GM21737 (cell line): ENCODE measurements around the gene MIPOL1.
"Not testable (repeated sequence)": the region's sequence is repeated elsewhere in the genome, so short reads cannot be mapped to it uniquely, and the experiment has no call there.

ENCODE experiments used
- ATAC-seq: cut with Tn5 transposase; IDR thresholded peaks from one replicate; pipeline ENCODE4 v1.9.1; 2021; ENCODE audit warnings: mild to moderate bottlenecking, moderate library complexity; ENCODE audit not compliant: unreplicated experiment

MIPOL1 gene

DNA sequence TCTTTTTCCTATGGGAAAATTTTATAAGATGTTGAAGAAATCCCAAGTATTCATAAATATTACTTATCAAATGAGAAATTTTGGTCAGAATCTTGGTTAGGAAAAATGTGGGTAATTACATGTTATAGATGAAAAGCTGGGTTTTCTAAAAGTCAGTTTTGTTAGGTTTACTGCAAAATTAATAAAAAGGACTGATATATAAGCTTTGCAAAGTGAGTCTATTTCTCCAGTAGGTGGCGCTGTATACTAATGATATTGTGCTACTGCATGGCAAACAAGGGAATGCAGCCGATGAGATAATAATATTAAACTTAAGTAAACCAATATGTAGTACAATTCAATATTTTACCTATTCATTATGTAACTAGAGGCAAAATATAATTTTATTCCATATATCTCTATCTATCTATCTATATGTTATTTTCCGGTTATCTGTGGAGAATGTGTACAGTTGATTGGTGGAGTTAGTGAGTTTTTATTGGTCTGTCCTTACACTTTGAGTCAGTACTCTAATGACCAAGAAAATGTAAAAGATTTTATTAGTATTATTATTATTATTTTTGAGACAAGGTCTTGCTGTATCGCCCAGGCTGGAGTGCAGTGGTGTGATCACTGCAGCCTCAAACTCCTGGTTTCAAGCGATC lies 32.9 kb downstream of the MIPOL1 start:
- no peak for ATAC-seq

DNA sequence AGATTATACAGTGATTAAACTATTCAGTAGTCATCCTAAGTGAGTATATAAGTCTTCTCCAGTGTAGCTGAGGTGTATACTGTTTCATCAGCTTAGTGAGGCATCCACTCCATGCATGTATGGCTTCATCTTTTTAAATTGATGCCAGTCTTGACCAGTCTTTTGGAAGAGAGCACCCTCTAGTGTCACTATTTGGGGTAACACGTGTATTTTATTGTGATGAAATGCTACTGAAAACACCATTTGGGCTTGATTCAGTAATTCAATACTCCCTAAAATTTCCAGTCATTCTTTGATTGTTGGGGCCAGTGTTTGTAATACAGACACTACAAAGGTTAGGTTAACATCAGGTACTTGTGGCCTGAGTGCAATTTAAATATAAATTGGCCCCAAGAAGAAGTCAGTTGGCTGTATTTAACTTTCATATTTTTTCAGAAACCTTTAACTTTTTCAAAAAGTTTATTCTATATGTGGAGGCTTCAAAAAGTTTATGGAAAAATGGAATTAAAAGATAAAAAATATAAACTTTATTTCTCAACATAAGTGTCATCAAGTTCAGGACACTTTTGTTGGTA lies 35.3 kb downstream of the MIPOL1 start:
- ATAC-seq: no peak

DNA sequence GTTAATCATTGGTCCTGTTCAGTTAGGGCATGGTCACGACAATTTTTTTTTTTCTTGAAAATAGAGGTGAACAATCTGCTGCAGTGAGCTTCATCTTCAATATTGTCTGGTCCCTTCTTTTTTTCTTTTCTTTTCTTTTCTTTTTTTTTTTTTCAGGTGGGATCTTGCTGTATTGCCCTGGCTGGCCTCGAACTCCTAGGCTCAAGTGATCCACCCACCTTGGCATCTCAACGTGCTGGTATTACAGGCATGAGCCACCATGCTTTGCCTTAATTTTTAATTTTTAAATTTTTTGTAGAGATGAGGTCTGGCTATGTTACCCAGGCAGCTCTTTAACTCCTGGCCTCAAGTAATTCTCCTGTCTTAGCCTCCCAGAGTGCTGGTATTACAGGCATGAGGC lies 36.5 kb downstream of the MIPOL1 start:
- ATAC-seq: no peak

DNA sequence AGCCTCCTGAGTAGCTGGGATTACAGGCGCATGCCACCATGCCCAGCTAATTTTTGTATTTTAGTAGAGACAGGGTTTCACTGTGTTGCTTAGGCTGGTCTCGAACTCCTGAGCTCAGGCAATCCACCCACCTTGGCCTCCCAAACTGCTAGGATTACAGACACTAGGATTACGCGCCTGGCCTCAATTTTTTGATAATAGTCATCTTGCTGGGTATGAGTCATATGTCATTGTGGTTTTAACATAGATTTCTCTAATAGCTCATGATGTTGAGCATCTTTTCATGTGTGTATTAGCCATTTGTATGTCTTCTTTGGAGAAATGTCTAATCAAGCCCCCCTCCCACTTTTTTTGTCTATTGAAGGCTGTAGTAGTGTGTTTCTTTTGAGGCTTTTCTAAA lies 38.3 kb downstream of the MIPOL1 start:
- ATAC-seq: not testable (repeated sequence)

DNA sequence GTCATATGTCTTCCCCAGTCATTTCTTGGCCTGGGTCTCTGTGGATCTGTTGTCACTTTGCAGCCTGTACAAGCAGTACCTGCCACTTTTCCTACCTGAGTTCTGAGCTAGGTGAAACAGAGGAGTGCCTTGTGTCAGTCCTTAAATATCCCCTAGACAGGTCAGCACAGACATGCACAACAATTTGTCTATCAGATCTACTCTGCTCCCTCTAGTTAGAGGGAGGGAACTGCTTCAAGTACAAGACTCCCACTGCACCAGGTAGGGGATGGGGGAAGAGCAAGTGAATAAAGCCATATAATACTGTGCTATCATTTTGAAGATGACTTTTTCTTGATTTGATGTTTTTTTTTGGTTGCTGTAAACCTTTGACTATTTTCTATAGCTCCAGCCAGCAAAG lies 39.4 kb downstream of the MIPOL1 start:
- no peak for ATAC-seq

DNA sequence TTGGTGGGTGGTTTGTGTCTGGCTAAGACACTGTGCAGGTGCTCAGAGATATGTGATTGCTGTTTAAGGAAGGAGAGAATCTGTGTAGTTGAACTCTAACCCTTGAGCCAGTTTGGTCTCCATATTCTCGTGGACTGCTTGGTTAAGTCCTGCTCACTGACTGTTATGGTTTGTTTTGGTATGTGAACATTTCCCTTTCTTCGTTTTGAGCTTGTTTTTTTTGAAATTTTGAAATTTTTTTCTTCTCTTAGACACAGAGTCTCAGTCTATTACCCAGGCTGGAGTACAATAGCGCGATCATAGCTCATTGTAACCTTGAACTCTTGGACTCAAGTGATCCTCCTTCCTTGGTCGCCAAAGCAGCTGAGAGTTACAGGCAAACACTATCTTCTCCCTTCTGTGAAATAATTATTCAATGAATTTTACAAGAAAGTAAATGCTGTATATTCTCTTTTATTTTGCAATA lies 40.0 kb downstream of the MIPOL1 start:
- no peak for ATAC-seq

DNA sequence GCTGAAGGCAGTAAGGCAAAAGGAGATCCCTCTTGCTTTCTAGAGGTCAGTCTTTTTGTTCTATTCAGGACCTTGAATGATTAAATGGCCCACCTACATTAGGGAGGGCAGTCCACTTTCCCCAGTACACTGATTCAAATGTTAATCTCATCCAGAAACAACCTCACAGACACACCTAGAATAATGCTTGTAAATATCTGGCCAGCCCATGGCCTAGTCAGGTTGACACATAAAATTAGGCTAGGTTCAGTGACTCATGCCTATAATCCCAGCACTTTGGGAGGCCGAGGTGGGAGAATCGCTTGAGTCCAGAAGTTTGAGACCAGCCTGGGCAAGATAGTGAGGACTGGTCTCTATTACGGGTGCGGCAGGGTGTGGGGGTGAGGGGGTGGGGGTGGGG lies 43.5 kb downstream of the MIPOL1 start:
- ATAC-seq: no peak

DNA sequence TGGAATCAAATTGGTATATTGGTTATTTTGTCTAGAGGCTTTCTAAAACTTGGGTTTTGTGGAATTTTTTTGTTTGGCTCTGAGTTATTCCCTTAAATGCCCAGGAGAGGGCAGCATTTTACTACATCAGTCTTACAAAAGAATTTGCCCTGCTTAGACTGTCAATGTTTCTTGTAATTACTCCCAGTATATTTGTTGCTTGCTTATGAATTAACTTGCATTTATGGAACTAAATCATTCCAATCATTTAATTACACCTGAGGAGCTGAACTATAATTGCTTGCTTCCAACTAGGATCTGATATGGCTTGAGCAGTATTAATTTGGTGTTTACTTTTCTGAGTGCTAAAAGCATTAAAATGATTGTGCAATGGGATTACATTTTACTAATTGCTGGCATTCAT lies 48.7 kb downstream of the MIPOL1 start:
- no peak for ATAC-seq

DNA sequence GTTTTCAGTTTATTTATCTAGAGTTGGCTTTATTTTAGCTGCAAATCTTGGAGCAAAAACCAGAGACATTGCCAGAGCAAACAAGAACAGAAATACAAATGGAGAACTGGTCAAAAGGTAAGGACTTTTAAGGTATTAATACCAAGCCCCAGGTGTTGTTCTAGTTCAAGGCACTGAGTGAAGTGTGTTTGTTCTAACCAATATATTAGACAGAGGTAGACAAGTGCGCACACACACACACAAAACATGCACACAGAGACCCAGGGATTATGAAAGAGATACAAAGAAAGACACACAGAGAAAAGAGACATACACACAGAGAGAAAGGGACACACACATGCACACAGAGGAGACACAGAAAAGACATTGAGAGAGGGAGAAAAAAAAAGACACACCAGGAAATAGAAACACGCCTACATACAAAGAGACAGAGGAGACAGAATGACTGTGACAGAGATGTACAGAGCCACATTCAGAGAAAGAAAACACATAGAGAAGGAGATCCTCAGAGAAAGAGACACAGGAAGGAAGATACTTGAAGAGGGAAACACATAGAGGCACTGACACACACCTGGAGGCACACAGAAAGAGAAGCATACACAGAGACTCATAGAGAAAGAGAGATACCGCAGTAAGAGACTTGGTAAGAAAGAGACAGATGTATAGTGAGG lies 50.2 kb downstream of the MIPOL1 start:
- ATAC-seq: no peak

DNA sequence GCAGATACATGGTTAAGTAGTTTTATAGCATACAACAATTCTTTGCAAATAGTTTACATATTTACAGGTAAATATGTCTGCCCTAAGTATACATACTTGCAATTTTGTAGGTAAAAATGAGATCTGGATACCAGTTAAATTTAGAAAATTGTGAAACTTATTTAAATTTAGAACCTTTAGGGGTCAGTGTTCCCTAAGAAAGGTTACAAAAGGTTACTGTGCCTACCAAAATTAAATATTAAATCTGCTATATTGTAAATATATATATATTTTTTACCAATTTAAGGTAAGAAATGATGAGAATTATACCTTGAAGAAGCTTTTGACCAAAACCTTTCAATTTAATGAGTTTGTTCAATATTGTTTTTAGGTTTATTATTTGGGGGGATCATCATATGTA lies 54.0 kb downstream of the MIPOL1 start:
- no peak for ATAC-seq

DNA sequence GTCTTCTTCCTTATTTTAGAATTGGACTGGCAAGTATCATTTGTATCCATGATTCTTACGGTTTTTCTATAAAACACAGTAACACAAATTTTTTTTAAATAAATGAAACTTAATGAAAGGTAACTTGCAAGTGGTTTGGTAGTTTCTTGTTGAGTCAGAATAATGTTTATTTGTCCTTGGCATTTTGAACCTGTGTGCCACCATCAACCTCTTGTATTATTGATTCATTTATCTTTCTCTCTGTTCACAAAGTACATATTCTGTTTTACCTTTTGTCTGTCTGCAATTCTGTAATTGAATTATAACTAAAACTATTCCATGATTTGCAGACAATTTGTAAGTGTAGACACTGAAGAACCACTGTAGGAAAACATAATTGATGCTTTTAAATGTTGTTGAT lies 54.7 kb downstream of the MIPOL1 start:
- no peak for ATAC-seq

DNA sequence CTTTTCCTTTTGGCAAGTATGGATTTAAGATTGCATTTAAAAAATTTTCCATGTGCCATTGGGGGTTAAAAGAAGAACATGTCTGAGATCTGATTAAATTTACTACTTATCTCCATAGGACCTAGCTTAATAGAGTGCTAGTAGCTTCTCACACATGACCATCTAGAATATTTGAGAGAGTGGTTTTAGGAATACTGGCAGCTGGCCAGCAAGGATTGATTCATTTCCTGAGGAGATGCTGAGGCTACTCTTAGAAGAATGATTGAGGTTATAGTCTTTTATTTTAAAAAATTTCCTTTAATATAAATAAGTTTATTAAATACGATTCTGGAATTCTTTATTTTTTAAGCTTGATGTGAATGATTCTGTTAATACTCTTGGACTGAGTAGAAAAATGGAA lies 56.2 kb downstream of the MIPOL1 start:
- ATAC-seq: no peak

DNA sequence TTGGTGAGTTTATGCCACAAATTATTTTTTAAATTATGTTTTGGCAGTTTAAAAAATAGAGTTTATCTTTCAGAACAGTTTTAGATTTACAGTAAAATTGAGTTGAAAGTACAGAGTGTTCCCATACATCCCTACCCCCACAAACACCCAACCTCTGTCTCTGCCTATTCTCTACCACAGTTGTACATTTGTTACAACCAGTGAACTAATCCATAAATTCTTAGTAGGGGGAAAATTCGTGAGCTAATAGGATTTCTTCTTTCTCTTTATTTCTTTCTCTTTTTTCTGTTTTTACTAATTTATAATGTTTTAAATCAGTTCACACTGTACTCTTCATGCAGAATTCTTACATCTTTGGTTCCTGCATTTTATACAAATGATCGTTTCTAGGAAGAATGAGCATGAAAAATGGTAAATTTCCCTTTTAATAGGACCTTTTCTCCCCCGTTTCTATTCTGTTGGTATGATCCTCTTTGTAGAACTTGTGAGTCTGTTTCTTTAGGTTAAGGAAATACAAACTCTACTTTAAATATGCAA lies 56.7 kb downstream of the MIPOL1 start:
- no peak for ATAC-seq

DNA sequence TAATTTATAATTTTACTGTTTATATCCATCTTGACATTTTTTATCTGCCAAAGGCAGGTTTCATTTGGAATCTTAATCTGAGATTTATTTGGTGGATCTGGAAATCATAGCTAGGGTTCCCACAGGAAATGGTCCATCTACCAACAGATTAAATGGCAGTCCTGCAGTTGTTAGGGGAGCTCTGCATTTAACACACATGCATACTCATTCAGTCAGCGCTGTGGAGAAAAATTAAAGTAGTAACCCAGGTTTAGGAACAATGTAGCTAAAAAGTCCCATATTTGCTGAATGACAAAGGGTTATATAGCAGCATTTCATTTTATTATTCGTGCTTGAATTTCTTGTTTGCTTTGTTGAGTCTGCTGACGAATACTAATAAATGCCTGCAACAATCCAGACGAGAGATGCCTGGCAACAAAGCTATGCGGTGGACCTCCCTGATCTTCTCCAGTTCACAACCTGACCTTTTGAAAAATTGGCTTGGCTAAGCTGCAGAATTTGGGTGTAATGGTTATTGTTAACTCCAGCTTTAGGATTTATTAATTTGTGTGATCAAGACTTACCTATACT lies 59.8 kb downstream of the MIPOL1 start:
- no peak for ATAC-seq

DNA sequence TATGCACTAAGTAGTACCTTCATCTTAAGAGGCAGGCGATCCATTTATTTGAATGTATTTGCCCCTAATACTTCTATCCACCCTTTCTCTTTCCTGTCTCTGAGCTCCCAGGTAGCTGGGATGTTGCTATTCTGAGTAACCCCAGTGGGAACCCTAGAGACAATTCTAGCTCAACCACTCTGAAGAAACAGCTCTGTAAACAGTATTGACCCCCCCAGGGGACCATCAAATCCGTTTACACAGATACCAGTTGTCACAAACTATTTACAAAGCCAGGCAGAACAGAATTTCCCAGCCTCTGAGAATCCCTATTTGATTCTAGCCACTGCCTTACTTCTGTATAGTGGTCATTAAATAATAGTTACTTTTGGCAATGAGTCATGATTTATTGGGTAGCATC lies 64.9 kb downstream of the MIPOL1 start:
- ATAC-seq: no peak

DNA sequence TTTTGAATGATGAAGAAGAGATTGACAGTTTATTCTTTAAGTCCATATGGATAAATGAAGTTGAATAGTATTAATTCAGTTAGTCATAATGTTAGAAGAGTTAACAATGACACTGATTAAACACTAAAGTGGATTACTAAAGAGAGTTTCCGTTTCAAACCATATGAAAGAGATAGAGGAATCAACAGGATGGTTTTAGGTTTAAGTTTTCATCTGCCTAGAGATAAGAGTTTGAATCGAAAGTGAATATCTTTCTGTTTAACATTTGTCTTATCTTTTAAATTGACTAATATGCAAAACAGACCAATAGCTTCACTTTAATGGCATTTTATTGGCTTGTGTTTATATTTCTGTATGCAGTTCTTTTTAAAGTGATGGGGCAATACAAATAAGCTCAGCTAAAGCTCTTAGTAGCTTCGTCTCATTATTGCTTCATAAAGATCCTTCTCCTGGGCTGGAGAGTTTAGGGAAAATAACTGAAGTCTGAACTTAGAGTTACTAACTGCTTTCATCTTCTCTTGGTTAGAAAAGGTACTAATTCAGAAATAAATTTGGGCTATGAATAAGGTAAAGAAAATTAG lies 66.0 kb downstream of the MIPOL1 start:
- ATAC-seq: no peak

DNA sequence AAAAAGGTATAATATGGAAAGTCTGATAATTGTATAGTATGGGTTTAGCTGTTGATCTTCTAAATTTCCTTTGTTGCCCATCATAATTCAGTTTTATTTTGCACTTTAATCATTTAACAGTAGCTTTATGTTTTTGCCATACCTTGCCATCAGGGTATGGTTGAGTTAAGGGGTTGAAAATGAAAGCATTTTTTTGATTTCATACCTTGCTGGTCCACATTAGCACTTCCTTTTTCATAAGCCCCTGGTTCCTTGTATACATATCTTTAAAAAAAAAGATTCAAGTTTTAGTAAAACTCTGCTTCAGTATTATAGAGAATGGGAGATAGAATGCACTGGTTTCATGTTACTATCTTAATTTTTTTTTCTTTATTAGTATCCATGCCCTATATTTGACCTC lies 71.1 kb downstream of the MIPOL1 start:
- ATAC-seq: no peak

DNA sequence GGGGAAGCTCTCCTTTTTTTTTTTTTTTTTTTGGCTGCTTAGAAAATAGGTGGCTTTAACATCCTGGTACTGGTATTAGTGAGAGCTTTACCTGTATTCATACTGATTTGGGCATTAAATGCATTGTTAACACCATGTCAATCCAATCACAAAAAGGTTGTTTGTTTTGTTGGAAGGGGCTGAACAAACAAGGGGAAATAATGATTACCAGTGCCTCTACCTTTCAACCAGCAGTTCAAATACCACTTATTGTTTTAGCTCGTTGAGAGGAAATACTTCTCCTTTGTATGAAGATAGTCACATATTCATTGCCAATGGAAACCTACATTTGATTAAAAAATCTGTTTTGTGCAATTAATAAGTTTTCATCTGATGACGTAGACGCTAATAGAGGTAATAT lies 72.9 kb downstream of the MIPOL1 start:
- no peak for ATAC-seq

DNA sequence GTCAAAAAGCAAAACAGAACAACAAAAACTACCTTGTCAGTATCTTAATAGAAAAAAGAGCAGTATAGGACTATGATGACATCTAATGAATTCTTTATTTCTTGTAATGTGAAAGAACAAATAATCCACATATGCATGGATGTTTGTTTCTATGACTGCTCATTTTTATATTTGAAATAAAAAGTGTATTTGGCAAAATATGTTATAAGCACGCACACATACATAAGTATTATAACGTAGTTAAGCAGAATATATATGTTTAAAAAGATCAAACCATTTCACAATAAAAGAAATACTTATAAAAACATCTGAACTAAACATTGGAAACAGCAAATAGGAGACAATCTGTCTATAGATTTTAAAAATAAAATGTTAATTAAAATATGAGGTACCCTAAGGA lies 74.8 kb downstream of the MIPOL1 start:
- no peak for ATAC-seq

DNA sequence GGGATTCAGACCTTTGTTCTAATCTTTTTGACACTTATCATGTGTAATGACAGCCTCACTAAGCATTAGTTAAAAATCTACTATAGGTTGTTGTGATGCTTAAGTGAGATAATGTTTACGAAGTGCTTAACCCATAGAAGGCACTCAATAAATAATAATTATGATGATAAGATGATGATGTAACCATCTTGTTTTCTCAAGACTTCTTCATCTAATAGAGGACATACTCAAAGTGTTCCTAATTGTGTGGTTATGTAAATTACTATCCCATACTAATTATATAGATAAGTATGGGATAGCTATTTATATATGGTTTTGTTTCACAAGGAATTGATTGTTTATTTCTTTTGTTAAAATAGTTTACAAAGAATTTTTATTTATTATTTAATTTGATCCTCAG lies 76.9 kb downstream of the MIPOL1 start:
- ATAC-seq: no peak

DNA sequence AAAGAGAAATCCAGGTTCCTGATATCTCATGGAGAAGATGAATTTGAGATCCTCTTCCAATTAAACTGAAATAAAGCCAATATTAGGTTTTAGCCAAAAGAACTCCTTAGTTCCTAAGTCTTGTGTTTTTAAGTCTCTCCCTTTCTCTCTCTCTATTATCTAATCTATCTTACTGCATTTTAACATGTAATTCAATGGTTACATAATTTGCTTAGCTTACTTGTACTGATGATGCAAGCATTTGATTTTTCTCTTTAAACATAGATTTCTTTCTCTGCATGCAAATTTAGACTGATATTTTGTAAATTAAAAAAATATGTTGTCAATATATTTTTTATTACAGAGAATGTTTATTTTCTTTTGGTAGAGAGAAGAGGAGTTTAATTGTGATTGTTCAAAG lies 78.2 kb downstream of the MIPOL1 start:
- no peak for ATAC-seq
